IMR-90 (cell line): ENCODE measurements around the gene TMEM269. TPM values are rescaled to one million over a fixed set of nuclear protein-coding genes. Genes with fewer than 3 reads are reported as not detected.
A peak's percentile ranks its signal among the peaks of the same experiment; 100 is the strongest.

Source experiments
- ATAC-seq: fragments of 200-7000 bp; cut with Tn5 transposase; 2 replicates; pipeline ENCODE4 v1.9.1; 2020; ENCODE audit warnings: low read depth, mild to moderate bottlenecking, moderate library complexity
- BruUV-seq: library from RNA; stranded (reverse); fragments of 400-500 nt; replicated peaks from 2 replicates; lab custom pipeline; 2021; lab: Mats Ljungman, UMichigan
- CTCF ChIA-PET: fragments of 300-600 bp; formaldehyde crosslinking; extraction: SDS; loops from one replicate; lab custom pipeline; 2021; ENCODE audit warnings: antibody characterized with exemption; lab: Yijun Ruan, JAX
- POLR2A ChIA-PET: fragments of 300-600 bp; sonication (Branson Sonifier 250); formaldehyde crosslinking; loops from one replicate; lab custom pipeline; 2022; ENCODE audit warnings: antibody characterized with exemption; ENCODE audit not compliant: unreplicated experiment; lab: Charles Lee
- DNase-seq: peaks from one replicate; pipeline ENCODE4 v3.0.0; 2013
- H2AFZ ChIP-seq: replicated peaks from 2 replicates; pipeline ENCODE3; 2013; ENCODE audit warnings: low read length, mild to moderate bottlenecking; ENCODE audit not compliant: poor library complexity
- H2AK5ac ChIP-seq: 2 replicates; pipeline ENCODE4 v1.6.1; 2013; ENCODE audit warnings: low read depth, low read length, inconsistent platforms
- H2AK9ac ChIP-seq: replicated peaks from 2 replicates; pipeline ENCODE3; 2013; ENCODE audit warnings: mild to moderate bottlenecking, low read depth, low read length, moderate library complexity; ENCODE audit not compliant: poor library complexity
- H2BK120ac ChIP-seq: 2 replicates; pipeline ENCODE4 v1.6.1; 2013; ENCODE audit warnings: low read depth, low read length, inconsistent platforms
- H2BK15ac ChIP-seq: 3 replicates; pipeline ENCODE4 v1.6.1; 2013; ENCODE audit warnings: low read depth, low read length, inconsistent platforms
- H2BK20ac ChIP-seq: 2 replicates; pipeline ENCODE4 v1.6.1; 2013; ENCODE audit warnings: low read depth, mild to moderate bottlenecking, inconsistent platforms, low read length, moderate library complexity
- H2BK5ac ChIP-seq: 2 replicates; pipeline ENCODE4 v1.6.1; 2013; ENCODE audit warnings: mild to moderate bottlenecking, low read depth, low read length, inconsistent platforms; ENCODE audit not compliant: poor library complexity, severe bottlenecking
- H3K14ac ChIP-seq: replicated peaks from 2 replicates; pipeline ENCODE4 v1.6.1; 2013; ENCODE audit warnings: low read depth, low read length, inconsistent platforms
- H3K18ac ChIP-seq: 2 replicates; pipeline ENCODE4 v1.6.1; 2013; ENCODE audit warnings: low read depth, low read length, control low read depth
- H3K23ac ChIP-seq: 2 replicates; pipeline ENCODE4 v1.6.1; 2013; ENCODE audit warnings: low read depth, low read length, inconsistent platforms
- H3K27ac ChIP-seq: 2 replicates; pipeline ENCODE4 v1.5.1; 2013; ENCODE audit warnings: mild to moderate bottlenecking, control low read depth, low read length; ENCODE audit not compliant: insufficient read depth
- H3K27me3 ChIP-seq: 2 replicates; pipeline ENCODE4 v1.6.1; 2013; ENCODE audit warnings: low read length; ENCODE audit not compliant: control insufficient read depth, insufficient read depth
- H3K36me3 ChIP-seq: 2 replicates; pipeline ENCODE4 v1.6.1; 2013; ENCODE audit warnings: low read length, mixed read lengths; ENCODE audit not compliant: control insufficient read depth, insufficient read depth
- H3K4ac ChIP-seq: 2 replicates; pipeline ENCODE4 v1.6.1; 2013; ENCODE audit warnings: low read depth, low read length, inconsistent platforms
- H3K4me1 ChIP-seq: 2 replicates; pipeline ENCODE4 v1.6.1; 2013; ENCODE audit warnings: low read length, mixed read lengths; ENCODE audit not compliant: control insufficient read depth, insufficient read depth
- H3K4me2 ChIP-seq: 2 replicates; pipeline ENCODE4 v1.6.1; 2013; ENCODE audit warnings: low read depth, mild to moderate bottlenecking, control low read depth, low read length, moderate library complexity
- H3K4me3 ChIP-seq: 2 replicates; pipeline ENCODE4 v1.5.1; 2013; ENCODE audit warnings: low read depth, mild to moderate bottlenecking, control low read depth, low read length, moderate library complexity; ENCODE audit not compliant: insufficient read depth
- H3K56ac ChIP-seq: 2 replicates; pipeline ENCODE4 v1.6.1; 2013; ENCODE audit warnings: low read length, inconsistent platforms; ENCODE audit not compliant: insufficient read depth; ENCODE audit errors: extremely low read depth
- H3K79me1 ChIP-seq, 2 experiments: 2 replicates each; pipeline ENCODE4 v1.6.1; 2013; ENCODE audit warnings: low read length in 2 of 2, inconsistent platforms in 1 of 2, low read depth in 1 of 2
- H3K9ac ChIP-seq: 2 replicates; pipeline ENCODE4 v1.6.1; 2013; ENCODE audit warnings: low read depth, low read length, control low read depth
- H3K9me1 ChIP-seq: 2 replicates; pipeline ENCODE4 v1.6.1; 2013; ENCODE audit warnings: low read length, inconsistent platforms; ENCODE audit not compliant: insufficient read depth
- H3K9me3 ChIP-seq: 2 replicates; pipeline ENCODE4 v1.6.1; 2013; ENCODE audit warnings: low read length; ENCODE audit not compliant: control insufficient read depth, insufficient read depth
- H4K20me1 ChIP-seq: 2 replicates; pipeline ENCODE4 v1.6.1; 2013; ENCODE audit warnings: low read length, inconsistent platforms; ENCODE audit not compliant: insufficient read depth
- H4K5ac ChIP-seq: 2 replicates; pipeline ENCODE4 v1.6.1; 2013; ENCODE audit warnings: mild to moderate bottlenecking, low read depth, low read length, control low read depth
- H4K8ac ChIP-seq, 2 experiments: 2 replicates each; pipeline ENCODE4 v1.6.1; 2013; ENCODE audit warnings: low read depth in 2 of 2, low read length in 2 of 2, control low read depth in 1 of 2, inconsistent platforms in 1 of 2
- H4K91ac ChIP-seq: 2 replicates; pipeline ENCODE4 v1.6.1; 2013; ENCODE audit warnings: low read depth, low read length, inconsistent platforms; ENCODE audit not compliant: insufficient read depth
- BHLHE40 ChIP-seq: fragments of 150-350 bp; IDR thresholded peaks from 2 replicates; pipeline ENCODE4 v1.6.1; 2016; ENCODE audit warnings: mild to moderate bottlenecking, low read depth, low read length
- CEBPB ChIP-seq: IDR thresholded peaks from 2 replicates; pipeline ENCODE4 v1.6.1; 2012; ENCODE audit warnings: low read depth, low read length, improper control_type of control experiment
- CTCF ChIP-seq: conservative IDR thresholded peaks from 2 replicates; pipeline ENCODE4 v1.5.1; 2012; ENCODE audit warnings: mild to moderate bottlenecking, low read depth, low read length, improper control_type of control experiment
- ELK1 ChIP-seq: fragments of 150-350 bp; IDR thresholded peaks from 2 replicates; pipeline ENCODE4 v1.6.1; 2016; ENCODE audit warnings: low read depth, mild to moderate bottlenecking, low read length, moderate library complexity, borderline replicate concordance
- MXI1 ChIP-seq: IDR thresholded peaks from 2 replicates; pipeline ENCODE4 v1.6.1; 2012; ENCODE audit warnings: low read depth, mild to moderate bottlenecking, low read length, moderate library complexity, borderline replicate concordance
- RAD21 ChIP-seq: IDR thresholded peaks from 2 replicates; pipeline ENCODE4 v1.6.1; 2012; ENCODE audit warnings: low read length, improper control_type of control experiment
- RCOR1 ChIP-seq: IDR thresholded peaks from 2 replicates; pipeline ENCODE4 v1.6.1; 2012; ENCODE audit warnings: mild to moderate bottlenecking, low read length, improper control_type of control experiment; ENCODE audit not compliant: insufficient replicate concordance
- WGBS, 2 experiments: methylation state at CpG; one replicate each; pipeline versions ENCODE4 v1.1.5 to v1.1.7; 2013; ENCODE audit warnings: missing lambda C conversion rate in 2 of 2; ENCODE audit not compliant: insufficient read length in 1 of 2; ENCODE audit errors: extremely low coverage in 2 of 2; 5-methylcytosine and 5-hydroxymethylcytosine counted together
- dilution Hi-C: fragments of 300-500 bp; cut with HindIII; formaldehyde crosslinking; loops from one replicate; pipeline ENCODE4 v1.14.3; 2018; ENCODE audit warnings: low sequenced_read_pairs; ENCODE audit not compliant: unreplicated experiment
- in situ Hi-C: fragments of 300-500 bp; cut with MboI; formaldehyde crosslinking; loops from 3 replicates; pipeline ENCODE4 v1.14.3; 2019; ENCODE audit warnings: low sequenced_read_pairs, inconsistent platforms, mixed read lengths
- intact Hi-C: fragments of 100-400 bp; cut with micrococcal nuclease; formaldehyde crosslinking; loops from 2 replicates; pipeline ENCODE4 v1.10.0; 2022
- polyA plus RNA-seq, 3 experiments: library from polyadenylated mRNA; depleted of rRNA; stranded (reverse); fragments of >200 nt; gene quantifications; 2 replicates each; pipeline ENCODE4 v1.2.3, GENCODE V29; 2012; ENCODE audit warnings: low replicate concordance in 1 of 3
- total RNA-seq: library from RNA; depleted of rRNA; stranded (reverse); fragments of >200 nt; gene quantifications from 2 replicates; pipeline ENCODE4 v1.2.3, GENCODE V29; 2012
- TF ChIP-seq, protein P1 (sequence below): fragments of 150-350 bp; IDR thresholded peaks from 2 replicates; pipeline ENCODE4 v1.6.1; 2017; ENCODE audit warnings: mild to moderate bottlenecking, antibody characterized with exemption, low read length, low read depth

TMEM269 gene
- total and polyA plus RNA-seq, 2 of the 4 experiments (the other 2 are of a cell fraction): not detected

DNA sequence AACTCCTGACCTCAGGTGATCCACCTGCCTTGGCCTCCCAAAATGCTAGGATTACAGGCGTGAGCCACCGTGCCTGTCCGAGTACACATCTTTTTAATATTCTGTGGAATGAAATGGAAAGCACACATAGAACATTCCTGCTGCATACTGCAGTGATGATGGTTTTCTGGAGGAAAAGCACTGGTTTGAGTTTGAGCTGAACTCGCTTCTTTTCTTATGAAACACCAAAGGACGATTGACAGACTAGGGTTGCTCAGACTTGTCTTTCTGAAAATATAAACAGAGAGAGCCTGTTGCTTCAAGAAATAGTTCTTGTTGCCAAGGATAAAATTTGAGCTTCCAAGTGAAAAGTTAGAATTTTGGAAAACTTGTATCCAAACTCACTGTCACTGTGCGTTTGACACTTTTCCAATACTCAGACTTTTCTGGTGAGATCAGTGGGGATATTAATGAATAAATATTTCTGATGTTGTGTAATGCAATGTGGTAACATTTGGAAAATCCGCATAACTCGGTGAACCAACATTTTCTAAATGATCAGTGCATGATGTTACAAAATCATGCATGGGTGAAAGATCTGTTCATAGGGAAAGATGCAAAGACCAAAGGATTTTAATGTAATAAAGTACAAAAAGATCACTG is 17.2 kb downstream of the TMEM269 start:
- TF ChIP-seq CEBPB (0 out of 2 replicates have a peak, but pooled peaks have one; percentile 35), RAD21 (no peak), CTCF (no peak), BHLHE40 (no peak), MXI1 (no peak), RCOR1 (no peak), ELK1 (no peak)
- TF ChIP-seq, protein P1, sequence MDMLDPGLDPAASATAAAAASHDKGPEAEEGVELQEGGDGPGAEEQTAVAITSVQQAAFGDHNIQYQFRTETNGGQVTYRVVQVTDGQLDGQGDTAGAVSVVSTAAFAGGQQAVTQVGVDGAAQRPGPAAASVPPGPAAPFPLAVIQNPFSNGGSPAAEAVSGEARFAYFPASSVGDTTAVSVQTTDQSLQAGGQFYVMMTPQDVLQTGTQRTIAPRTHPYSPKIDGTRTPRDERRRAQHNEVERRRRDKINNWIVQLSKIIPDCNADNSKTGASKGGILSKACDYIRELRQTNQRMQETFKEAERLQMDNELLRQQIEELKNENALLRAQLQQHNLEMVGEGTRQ: no peak
- H3K4me1 ChIP-seq: peaks cover 7% of the 10 kb centered on the region
- no peak overlapping the region for H2BK120ac ChIP-seq
- BruUV-seq: no TSS peak
- H3K79me1 ChIP-seq: no peaks in the 10 kb centered on the region
- H3K23ac ChIP-seq: no peak overlapping the region
- H3K9me1 ChIP-seq: no peaks in the 10 kb centered on the region
- WGBS, 2 experiments: no CpG with 5 or more reads among the region's 8 CpGs
- no peak overlapping the region for H4K8ac ChIP-seq
- H3K9me3 ChIP-seq: no peaks in the 10 kb centered on the region
- H2BK15ac ChIP-seq: no peak overlapping the region
- no peak overlapping the region for H2AFZ ChIP-seq
- ATAC-seq: peak; percentile 11
- H4K20me1 ChIP-seq: no peaks in the 10 kb centered on the region
- no peaks in the 10 kb centered on the region for H3K36me3 ChIP-seq
- H4K5ac ChIP-seq: no peak overlapping the region
- H3K27me3 ChIP-seq: peaks cover 5% of the 10 kb centered on the region
- H3K18ac ChIP-seq: no peak overlapping the region
- H3K4me3 ChIP-seq: no peak overlapping the region
- peak; percentile 17 for DNase-seq
- no peak overlapping the region for H2BK5ac ChIP-seq
- H3K9ac ChIP-seq: no peak overlapping the region
- H3K56ac ChIP-seq: no peak overlapping the region
- no peak overlapping the region for H3K4me2 ChIP-seq
- no peak overlapping the region for H2AK9ac ChIP-seq
- H2BK20ac ChIP-seq: no peak overlapping the region
- in situ Hi-C loops: no loop called here
- dilution Hi-C loops: no loop called here
- CTCF ChIA-PET: interaction anchor here (1.3 kb wide), 1 partner anchor 11 kb away, joined by 4 read pairs; no protein-coding TSS in a partner anchor
- intact Hi-C loops: no loop called here
- H4K91ac ChIP-seq: no peak overlapping the region
- H3K14ac ChIP-seq: no peak overlapping the region
- no peak overlapping the region for H3K27ac ChIP-seq
- H2AK5ac ChIP-seq: no peak overlapping the region
- no peak overlapping the region for H3K4ac ChIP-seq
- POLR2A ChIA-PET: no interaction called here
